Liver (tissue), 9 donors: ENCODE results near the gene RUBCN. TPM values are rescaled to one million over a fixed set of nuclear protein-coding genes. Genes with fewer than 3 reads are reported as not detected.

Source experiments
- DNase-seq: peaks from one replicate; pipeline ENCODE4 v3.0.0-alpha.2; 2017; ENCODE audit warnings: low spot score
- H3K27ac ChIP-seq, 2 donors: one replicate each; pipeline ENCODE4 v1.7.0; 2013; ENCODE audit warnings: inconsistent platforms in 2 of 2, low read length in 2 of 2, control low read depth in 1 of 2, low read depth in 1 of 2, mild to moderate bottlenecking in 1 of 2
- H3K27me3 ChIP-seq, 4 donors: one replicate each; pipeline versions ENCODE4 v1.6.1 to v1.7.0; 2013; ENCODE audit warnings: low read length in 3 of 4, inconsistent platforms in 1 of 4, mild to moderate bottlenecking in 1 of 4, moderate library complexity in 1 of 4; ENCODE audit not compliant: control insufficient read depth in 4 of 4, insufficient read depth in 4 of 4
- H3K36me3 ChIP-seq, 4 donors: one replicate each; pipeline versions ENCODE4 v1.6.1 to v1.7.0; 2013; ENCODE audit warnings: low read length in 3 of 4, mild to moderate bottlenecking in 3 of 4, low read depth in 1 of 4, moderate library complexity in 1 of 4; ENCODE audit not compliant: control insufficient read depth in 4 of 4, insufficient read depth in 3 of 4
- H3K4me1 ChIP-seq, 4 donors: one replicate each; pipeline versions ENCODE4 v1.6.1 to v1.7.0; 2013; ENCODE audit warnings: low read length in 3 of 4, mild to moderate bottlenecking in 3 of 4, moderate library complexity in 1 of 4; ENCODE audit not compliant: control insufficient read depth in 4 of 4, insufficient read depth in 4 of 4
- H3K4me3 ChIP-seq, 3 donors: one replicate each; pipeline versions ENCODE4 v1.6.1 to v1.7.0; 2013; ENCODE audit warnings: low read length in 3 of 3, control low read depth in 1 of 3, low read depth in 1 of 3, mild to moderate bottlenecking in 1 of 3
- H3K9ac ChIP-seq, 2 donors: one replicate each; pipeline ENCODE4 v1.7.0; 2013; ENCODE audit warnings: low read length in 2 of 2, mild to moderate bottlenecking in 2 of 2, moderate library complexity in 2 of 2, control low read depth in 1 of 2, low read depth in 1 of 2
- H3K9me3 ChIP-seq, 4 donors: one replicate each; pipeline versions ENCODE4 v1.6.1 to v1.7.0; 2013; ENCODE audit warnings: low read length in 3 of 4; ENCODE audit not compliant: control insufficient read depth in 4 of 4
- ATF3 ChIP-seq: IDR thresholded peaks from 2 replicates; pipeline ENCODE4 v1.6.1; 2016; ENCODE audit warnings: antibody characterized with exemption
- EGR1 ChIP-seq, 2 donors: IDR thresholded peaks; 2 replicates each; pipeline ENCODE4 v1.6.1; 2016 to 2018; ENCODE audit warnings: antibody characterized with exemption in 2 of 2, low read depth in 2 of 2
- FOXA1 ChIP-seq: IDR thresholded peaks from 2 replicates; pipeline ENCODE4 v1.6.1; 2016; ENCODE audit warnings: antibody characterized with exemption
- FOXA2 ChIP-seq: IDR thresholded peaks from 2 replicates; pipeline ENCODE4 v1.6.1; 2016; ENCODE audit warnings: antibody characterized with exemption
- HNF4G ChIP-seq: IDR thresholded peaks from 2 replicates; pipeline ENCODE4 v1.6.1; 2016; ENCODE audit warnings: antibody characterized with exemption
- JUND ChIP-seq, 2 donors: IDR thresholded peaks; 2 replicates each; pipeline ENCODE4 v1.6.1; 2016; ENCODE audit warnings: antibody characterized with exemption in 2 of 2
- MAX ChIP-seq: IDR thresholded peaks from 2 replicates; pipeline ENCODE4 v1.6.1; 2016; ENCODE audit warnings: antibody characterized with exemption
- NR2F2 ChIP-seq: IDR thresholded peaks from 2 replicates; pipeline ENCODE4 v1.6.1; 2016; ENCODE audit warnings: antibody characterized with exemption
- RAD21 ChIP-seq, 2 donors: IDR thresholded peaks; 2 replicates each; pipeline ENCODE4 v1.6.1; 2016; ENCODE audit warnings: antibody characterized with exemption in 2 of 2, mild to moderate bottlenecking in 2 of 2
- REST ChIP-seq: IDR thresholded peaks from 2 replicates; pipeline ENCODE4 v1.6.1; 2016; ENCODE audit warnings: antibody characterized with exemption, mild to moderate bottlenecking
- RXRA ChIP-seq, 2 donors: IDR thresholded peaks; 2 replicates each; pipeline ENCODE4 v1.6.1; 2017 to 2018; ENCODE audit warnings: antibody characterized with exemption in 2 of 2, mild to moderate bottlenecking in 1 of 2
- SP1 ChIP-seq: IDR thresholded peaks from 2 replicates; pipeline ENCODE4 v1.6.1; 2018; ENCODE audit warnings: antibody characterized with exemption, mild to moderate bottlenecking
- TAF1 ChIP-seq: conservative IDR thresholded peaks from 2 replicates; pipeline ENCODE4 v1.6.1; 2016; ENCODE audit warnings: antibody characterized with exemption, mild to moderate bottlenecking
- ZBTB33 ChIP-seq: IDR thresholded peaks from 2 replicates; pipeline ENCODE4 v1.6.1; 2016; ENCODE audit warnings: antibody characterized with exemption
- WGBS: extraction: QIAGEN DNeasy Blood & Tissue Kit; methylation state at CpG from one replicate; pipeline ENCODE4 v1.1.7; 2013; 5-methylcytosine and 5-hydroxymethylcytosine counted together
- polyA plus RNA-seq, 2 donors: library from polyadenylated mRNA; stranded (reverse) in 1 of 2; unstranded in 1 of 2; fragments of 200-250 nt in 1 of 2; fragments of >200 nt in 1 of 2; fragmentation: Nextera tagmentation in 1 of 2; extraction: Ambion mirVana in 1 of 2; gene quantifications; one replicate each; pipeline versions ENCODE4 v1.2.1 to v1.2.3, GENCODE V29; 2013 to 2015
- total RNA-seq, 2 donors: library from RNA; depleted of rRNA; stranded (reverse); fragments of >200 nt; gene quantifications; one replicate each; pipeline ENCODE4 v1.2.3, GENCODE V29; 2014
- donor health status: healthy.
- donor health status: healthy.
- donor health status: healthy.
- donor health status: healthy.
- donor health status: healthy.

RUBCN gene
- total and polyA plus RNA-seq, 4 donors, result 4.1 to 7.0 (median 4.7) TPM

- no peak for TF ChIP-seq REST
- TF ChIP-seq MAX, result no peak
- TF ChIP-seq RAD21 (IDR thresholded peaks at IDR 0.05), result no peak
- no peak for TF ChIP-seq SP1
- TF ChIP-seq NR2F2, result no peak
- TF ChIP-seq ZBTB33, result no peak
- TF ChIP-seq EGR1 (IDR thresholded peaks at IDR 0.05; ENCODE audit: low read depth in 2 of 2), result no peak
Observed at GRCh38 chr3:197674741-197675562, 61.8 kb downstream of the RUBCN start (continued).

GRCh38 chr3:197673170-197673569, 63.5 kb downstream of the RUBCN start:
- H3K4me1 ChIP-seq, result peaks cover 0 to 2% (median 0%) of the 10 kb centered on the region in 4 donors

More at GRCh38 chr3:197673170-197673569, 63.5 kb downstream of the RUBCN start:
- Histone ChIP-seq H3K36me3 (peaks cover 4 to 29% (median 15%) of the 10 kb centered on the region in 4 donors), H3K9ac (no peak overlapping the region), H3K4me3 (no peak overlapping the region), H3K27ac (no peak overlapping the region), H3K27me3 (no peaks in the 10 kb centered on the region), H3K9me3 (no peaks in the 10 kb centered on the region)
- WGBS, result 99% methylated on average over 4 of the region's 4 CpGs
- TF ChIP-seq JUND (IDR thresholded peaks at IDR 0.05) (no peak), FOXA2 (no peak), REST (no peak), TAF1 (no peak), ZBTB33 (no peak), SP1 (no peak), ATF3 (no peak), RXRA (IDR thresholded peaks at IDR 0.05) (no peak), RAD21 (IDR thresholded peaks at IDR 0.05) (no peak), HNF4G (no peak), FOXA1 (no peak), EGR1 (IDR thresholded peaks at IDR 0.05; ENCODE audit: low read depth in 2 of 2) (no peak)
- no peak for DNase-seq
